ENCODE results near the gene CAP2.

DNA sequence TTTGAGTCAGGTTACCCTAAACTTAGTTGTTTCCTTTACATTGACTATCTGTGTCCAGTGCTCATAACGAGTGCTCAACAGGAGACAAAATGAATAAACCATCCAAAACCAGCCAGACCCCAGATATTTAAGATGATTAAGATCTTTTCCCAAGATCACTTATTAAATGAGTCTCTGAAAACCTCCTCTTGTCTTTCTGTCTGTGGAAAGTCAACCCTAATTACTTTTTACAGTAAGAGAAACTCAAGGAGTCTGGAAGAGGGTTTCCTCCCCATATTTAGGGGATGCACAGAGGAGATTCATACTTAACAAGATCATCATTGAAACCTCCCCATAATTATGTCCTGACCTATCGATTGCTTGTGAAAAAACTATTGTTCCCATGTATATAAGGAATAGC lies 84.0 kb downstream of the CAP2 start:
- TF ChIP-seq GATA2 (IDR thresholded peaks at IDR 0.05; ENCODE audit: low read depth, low read length) (no peak), GATA3 (IDR thresholded peaks at IDR 0.05; ENCODE audit: low read depth, low read length) (no peak)
